ENCODE data around the gene PRDM13. TPM values are rescaled to one million over a fixed set of nuclear protein-coding genes. Genes with fewer than 3 reads are reported as not detected.
A peak's percentile ranks its signal among the peaks of the same experiment; 100 is the strongest.

Gene PRDM13
- total and polyA plus RNA-seq, 2 of the 8 experiments (the other 6 are each of a cell fraction or from before 2014, with no cell fraction given) = 0.05 to 0.09 TPM

DNA sequence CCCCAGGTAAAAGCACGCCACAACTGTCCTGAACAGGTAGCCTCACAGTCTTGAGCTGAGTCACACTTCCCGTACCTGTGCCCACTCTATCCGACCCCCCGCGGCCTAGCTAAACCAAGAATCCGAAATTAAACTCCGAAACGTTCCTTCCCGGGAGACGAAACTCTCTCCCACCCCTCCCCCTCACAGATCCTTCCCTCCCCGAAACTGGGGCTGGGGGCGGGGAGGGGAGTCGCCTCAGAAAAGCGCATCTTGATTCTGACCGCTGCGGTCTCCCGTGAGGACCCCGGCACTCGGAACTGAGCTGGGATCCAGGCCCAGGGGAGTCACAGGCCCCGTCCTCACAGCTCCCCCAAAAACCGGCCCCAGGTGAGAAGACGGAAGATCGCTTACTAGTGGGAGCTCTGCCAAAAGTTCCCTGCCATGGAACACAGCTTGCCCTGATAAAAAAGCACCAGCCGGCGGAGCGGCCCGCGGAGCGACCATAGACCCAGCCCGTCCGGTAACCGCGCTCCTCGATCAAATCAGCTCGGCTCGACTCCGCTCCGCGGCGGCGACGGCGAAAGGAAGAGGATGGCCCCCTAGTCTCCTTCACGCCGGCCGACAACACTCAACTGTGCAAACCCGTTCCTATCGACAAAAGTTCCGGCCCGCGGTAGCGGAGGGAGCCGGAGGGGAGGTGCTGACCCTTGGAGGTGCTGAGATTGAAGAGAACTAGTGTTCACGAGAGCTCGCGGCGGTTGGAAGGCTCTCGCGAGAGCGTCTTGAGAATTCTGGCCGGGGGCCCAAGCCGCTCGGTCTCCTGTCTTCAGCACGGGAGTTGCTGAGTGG, 38.3 kb upstream of the PRDM13 start, which contains the start of gene CCNC (continued):
- TF ChIP-seq, protein P1, sequence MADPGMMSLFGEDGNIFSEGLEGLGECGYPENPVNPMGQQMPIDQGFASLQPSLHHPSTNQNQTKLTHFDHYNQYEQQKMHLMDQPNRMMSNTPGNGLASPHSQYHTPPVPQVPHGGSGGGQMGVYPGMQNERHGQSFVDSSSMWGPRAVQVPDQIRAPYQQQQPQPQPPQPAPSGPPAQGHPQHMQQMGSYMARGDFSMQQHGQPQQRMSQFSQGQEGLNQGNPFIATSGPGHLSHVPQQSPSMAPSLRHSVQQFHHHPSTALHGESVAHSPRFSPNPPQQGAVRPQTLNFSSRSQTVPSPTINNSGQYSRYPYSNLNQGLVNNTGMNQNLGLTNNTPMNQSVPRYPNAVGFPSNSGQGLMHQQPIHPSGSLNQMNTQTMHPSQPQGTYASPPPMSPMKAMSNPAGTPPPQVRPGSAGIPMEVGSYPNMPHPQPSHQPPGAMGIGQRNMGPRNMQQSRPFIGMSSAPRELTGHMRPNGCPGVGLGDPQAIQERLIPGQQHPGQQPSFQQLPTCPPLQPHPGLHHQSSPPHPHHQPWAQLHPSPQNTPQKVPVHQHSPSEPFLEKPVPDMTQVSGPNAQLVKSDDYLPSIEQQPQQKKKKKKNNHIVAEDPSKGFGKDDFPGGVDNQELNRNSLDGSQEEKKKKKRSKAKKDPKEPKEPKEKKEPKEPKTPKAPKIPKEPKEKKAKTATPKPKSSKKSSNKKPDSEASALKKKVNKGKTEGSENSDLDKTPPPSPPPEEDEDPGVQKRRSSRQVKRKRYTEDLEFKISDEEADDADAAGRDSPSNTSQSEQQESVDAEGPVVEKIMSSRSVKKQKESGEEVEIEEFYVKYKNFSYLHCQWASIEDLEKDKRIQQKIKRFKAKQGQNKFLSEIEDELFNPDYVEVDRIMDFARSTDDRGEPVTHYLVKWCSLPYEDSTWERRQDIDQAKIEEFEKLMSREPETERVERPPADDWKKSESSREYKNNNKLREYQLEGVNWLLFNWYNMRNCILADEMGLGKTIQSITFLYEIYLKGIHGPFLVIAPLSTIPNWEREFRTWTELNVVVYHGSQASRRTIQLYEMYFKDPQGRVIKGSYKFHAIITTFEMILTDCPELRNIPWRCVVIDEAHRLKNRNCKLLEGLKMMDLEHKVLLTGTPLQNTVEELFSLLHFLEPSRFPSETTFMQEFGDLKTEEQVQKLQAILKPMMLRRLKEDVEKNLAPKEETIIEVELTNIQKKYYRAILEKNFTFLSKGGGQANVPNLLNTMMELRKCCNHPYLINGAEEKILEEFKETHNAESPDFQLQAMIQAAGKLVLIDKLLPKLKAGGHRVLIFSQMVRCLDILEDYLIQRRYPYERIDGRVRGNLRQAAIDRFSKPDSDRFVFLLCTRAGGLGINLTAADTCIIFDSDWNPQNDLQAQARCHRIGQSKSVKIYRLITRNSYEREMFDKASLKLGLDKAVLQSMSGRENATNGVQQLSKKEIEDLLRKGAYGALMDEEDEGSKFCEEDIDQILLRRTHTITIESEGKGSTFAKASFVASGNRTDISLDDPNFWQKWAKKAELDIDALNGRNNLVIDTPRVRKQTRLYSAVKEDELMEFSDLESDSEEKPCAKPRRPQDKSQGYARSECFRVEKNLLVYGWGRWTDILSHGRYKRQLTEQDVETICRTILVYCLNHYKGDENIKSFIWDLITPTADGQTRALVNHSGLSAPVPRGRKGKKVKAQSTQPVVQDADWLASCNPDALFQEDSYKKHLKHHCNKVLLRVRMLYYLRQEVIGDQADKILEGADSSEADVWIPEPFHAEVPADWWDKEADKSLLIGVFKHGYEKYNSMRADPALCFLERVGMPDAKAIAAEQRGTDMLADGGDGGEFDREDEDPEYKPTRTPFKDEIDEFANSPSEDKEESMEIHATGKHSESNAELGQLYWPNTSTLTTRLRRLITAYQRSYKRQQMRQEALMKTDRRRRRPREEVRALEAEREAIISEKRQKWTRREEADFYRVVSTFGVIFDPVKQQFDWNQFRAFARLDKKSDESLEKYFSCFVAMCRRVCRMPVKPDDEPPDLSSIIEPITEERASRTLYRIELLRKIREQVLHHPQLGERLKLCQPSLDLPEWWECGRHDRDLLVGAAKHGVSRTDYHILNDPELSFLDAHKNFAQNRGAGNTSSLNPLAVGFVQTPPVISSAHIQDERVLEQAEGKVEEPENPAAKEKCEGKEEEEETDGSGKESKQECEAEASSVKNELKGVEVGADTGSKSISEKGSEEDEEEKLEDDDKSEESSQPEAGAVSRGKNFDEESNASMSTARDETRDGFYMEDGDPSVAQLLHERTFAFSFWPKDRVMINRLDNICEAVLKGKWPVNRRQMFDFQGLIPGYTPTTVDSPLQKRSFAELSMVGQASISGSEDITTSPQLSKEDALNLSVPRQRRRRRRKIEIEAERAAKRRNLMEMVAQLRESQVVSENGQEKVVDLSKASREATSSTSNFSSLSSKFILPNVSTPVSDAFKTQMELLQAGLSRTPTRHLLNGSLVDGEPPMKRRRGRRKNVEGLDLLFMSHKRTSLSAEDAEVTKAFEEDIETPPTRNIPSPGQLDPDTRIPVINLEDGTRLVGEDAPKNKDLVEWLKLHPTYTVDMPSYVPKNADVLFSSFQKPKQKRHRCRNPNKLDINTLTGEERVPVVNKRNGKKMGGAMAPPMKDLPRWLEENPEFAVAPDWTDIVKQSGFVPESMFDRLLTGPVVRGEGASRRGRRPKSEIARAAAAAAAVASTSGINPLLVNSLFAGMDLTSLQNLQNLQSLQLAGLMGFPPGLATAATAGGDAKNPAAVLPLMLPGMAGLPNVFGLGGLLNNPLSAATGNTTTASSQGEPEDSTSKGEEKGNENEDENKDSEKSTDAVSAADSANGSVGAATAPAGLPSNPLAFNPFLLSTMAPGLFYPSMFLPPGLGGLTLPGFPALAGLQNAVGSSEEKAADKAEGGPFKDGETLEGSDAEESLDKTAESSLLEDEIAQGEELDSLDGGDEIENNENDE (IDR thresholded peaks at IDR 0.05; ENCODE audit: insufficient replicate concordance, low read length) = no peak
- TF ChIP-seq CHD2 (IDR thresholded peaks at IDR 0.05; ENCODE audit: low read length) = peak; percentile 99
- TF ChIP-seq, protein P2, sequence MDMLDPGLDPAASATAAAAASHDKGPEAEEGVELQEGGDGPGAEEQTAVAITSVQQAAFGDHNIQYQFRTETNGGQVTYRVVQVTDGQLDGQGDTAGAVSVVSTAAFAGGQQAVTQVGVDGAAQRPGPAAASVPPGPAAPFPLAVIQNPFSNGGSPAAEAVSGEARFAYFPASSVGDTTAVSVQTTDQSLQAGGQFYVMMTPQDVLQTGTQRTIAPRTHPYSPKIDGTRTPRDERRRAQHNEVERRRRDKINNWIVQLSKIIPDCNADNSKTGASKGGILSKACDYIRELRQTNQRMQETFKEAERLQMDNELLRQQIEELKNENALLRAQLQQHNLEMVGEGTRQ (IDR thresholded peaks at IDR 0.05; ENCODE audit: low read length) = no peak
- TF ChIP-seq CBX8 (IDR thresholded peaks at IDR 0.05; ENCODE audit: borderline replicate concordance, low read depth, low read length) = no peak
- no peak for TF ChIP-seq HDAC6 (IDR thresholded peaks at IDR 0.05; ENCODE audit: low read depth, low read length)
- peak; percentile 21; the same call in 1 of the 2 replicates for TF ChIP-seq CHD1 (IDR thresholded peaks at IDR 0.05; ENCODE audit: low read depth, low read length)
- TF ChIP-seq SP2 (IDR thresholded peaks at IDR 0.05; ENCODE audit: low read length) = no peak
- TF ChIP-seq TAF1 (IDR thresholded peaks at IDR 0.05; ENCODE audit: low read depth, low read length) = peak; percentile 100
- no peak for TF ChIP-seq JUN (IDR thresholded peaks at IDR 0.05; ENCODE audit: low read depth, low read length)
